Measurements from ENCODE around the gene APOL4. TPM values are rescaled to one million over a fixed set of nuclear protein-coding genes. Genes with fewer than 3 reads are reported as not detected.

APOL4 gene
- total RNA-seq, 1 donor from 2014 or later: not detected

DNA sequence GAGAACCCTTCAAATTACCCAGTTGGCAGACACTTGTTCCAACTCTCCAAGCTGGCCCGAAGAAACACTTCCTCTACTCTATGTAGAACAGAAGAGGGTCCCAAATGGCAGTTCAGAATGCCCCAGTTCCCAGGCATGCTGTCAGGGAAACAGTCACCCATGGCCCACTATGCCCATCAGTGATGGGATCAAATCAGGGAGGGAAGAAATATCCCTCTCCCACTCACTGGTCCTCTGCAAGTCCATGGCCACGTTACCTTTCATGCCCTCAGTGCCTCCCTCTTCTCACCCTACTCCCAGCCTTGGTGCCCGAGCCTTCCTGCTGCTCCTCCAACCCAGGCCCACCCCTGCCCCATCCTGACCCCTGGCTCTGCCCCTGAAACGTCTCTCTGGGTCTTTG is 57.7 kb downstream of the APOL4 start:
- H3K36me3 ChIP-seq (ENCODE audit: insufficient read depth, low read length): no peaks in the 10 kb centered on the region
- TF ChIP-seq, protein P1, sequence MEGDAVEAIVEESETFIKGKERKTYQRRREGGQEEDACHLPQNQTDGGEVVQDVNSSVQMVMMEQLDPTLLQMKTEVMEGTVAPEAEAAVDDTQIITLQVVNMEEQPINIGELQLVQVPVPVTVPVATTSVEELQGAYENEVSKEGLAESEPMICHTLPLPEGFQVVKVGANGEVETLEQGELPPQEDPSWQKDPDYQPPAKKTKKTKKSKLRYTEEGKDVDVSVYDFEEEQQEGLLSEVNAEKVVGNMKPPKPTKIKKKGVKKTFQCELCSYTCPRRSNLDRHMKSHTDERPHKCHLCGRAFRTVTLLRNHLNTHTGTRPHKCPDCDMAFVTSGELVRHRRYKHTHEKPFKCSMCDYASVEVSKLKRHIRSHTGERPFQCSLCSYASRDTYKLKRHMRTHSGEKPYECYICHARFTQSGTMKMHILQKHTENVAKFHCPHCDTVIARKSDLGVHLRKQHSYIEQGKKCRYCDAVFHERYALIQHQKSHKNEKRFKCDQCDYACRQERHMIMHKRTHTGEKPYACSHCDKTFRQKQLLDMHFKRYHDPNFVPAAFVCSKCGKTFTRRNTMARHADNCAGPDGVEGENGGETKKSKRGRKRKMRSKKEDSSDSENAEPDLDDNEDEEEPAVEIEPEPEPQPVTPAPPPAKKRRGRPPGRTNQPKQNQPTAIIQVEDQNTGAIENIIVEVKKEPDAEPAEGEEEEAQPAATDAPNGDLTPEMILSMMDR (IDR thresholded peaks at IDR 0.05; ENCODE audit: insufficient read depth, low read depth, low read length): no peak
- no peak for TF ChIP-seq EZH2 (IDR thresholded peaks at IDR 0.05; ENCODE audit: insufficient read depth, low read length)
- H3K4me2 ChIP-seq (ENCODE audit: low read length): no peak overlapping the region
- H3K27me3 ChIP-seq (ENCODE audit: insufficient read depth, low read length): peaks cover 17% of the 10 kb centered on the region
- no peak overlapping the region for H3K4me3 ChIP-seq (ENCODE audit: insufficient read depth, low read depth, low read length)
- H3K4me1 ChIP-seq (ENCODE audit: insufficient read depth, low read length): no peaks in the 10 kb centered on the region
- Mint-ChIP-seq H3K27ac (ENCODE audit: unreplicated experiment) (no peak overlapping the region), H3K36me3 (ENCODE audit: low read depth, unreplicated experiment) (peaks cover 2% of the 10 kb centered on the region), H3K9me3 (ENCODE audit: unreplicated experiment) (peaks cover 2% of the 10 kb centered on the region), H3K4me1 (ENCODE audit: low read depth, unreplicated experiment) (peaks cover 10% of the 10 kb centered on the region), H3K27me3 (ENCODE audit: low read depth, unreplicated experiment) (peaks cover 31% of the 10 kb centered on the region), H3K4me3 (ENCODE audit: unreplicated experiment) (no peak overlapping the region)
- DNase-seq (ENCODE audit: low read depth) (no peak), FAIRE-seq (no peak)
- no peak overlapping the region for H2AFZ ChIP-seq (ENCODE audit: low read depth, low read length)
- no peaks in the 10 kb centered on the region for H4K20me1 ChIP-seq (ENCODE audit: insufficient read depth, low read length)
- no peaks in the 10 kb centered on the region for H3K79me2 ChIP-seq (ENCODE audit: insufficient read depth, low read length)
- no peak overlapping the region for H3K27ac ChIP-seq (ENCODE audit: low read depth, low read length)
- H3K9ac ChIP-seq (ENCODE audit: low read length): no peak overlapping the region
- no peaks in the 10 kb centered on the region for H3K9me3 ChIP-seq (ENCODE audit: insufficient read depth, low read depth, low read length)

- H4K20me1 ChIP-seq (ENCODE audit: insufficient read depth, low read length): no peaks in the 10 kb centered on the region
- DNase-seq (ENCODE audit: low read depth) (no peak), FAIRE-seq (no peak)
- H3K36me3 Mint-ChIP-seq (ENCODE audit: low read depth, unreplicated experiment): peaks cover 2% of the 10 kb centered on the region
- H2AFZ ChIP-seq (ENCODE audit: low read depth, low read length): no peak overlapping the region
- peaks cover 17% of the 10 kb centered on the region for H3K27me3 ChIP-seq (ENCODE audit: insufficient read depth, low read length)
- peaks cover 33% of the 10 kb centered on the region for H3K27me3 Mint-ChIP-seq (ENCODE audit: low read depth, unreplicated experiment)
- no peaks in the 10 kb centered on the region for H3K79me2 ChIP-seq (ENCODE audit: insufficient read depth, low read length)
- peaks cover 2% of the 10 kb centered on the region for H3K9me3 Mint-ChIP-seq (ENCODE audit: unreplicated experiment)
- H3K4me3 ChIP-seq (ENCODE audit: insufficient read depth, low read depth, low read length): no peak overlapping the region
- H3K9me3 ChIP-seq (ENCODE audit: insufficient read depth, low read depth, low read length): no peaks in the 10 kb centered on the region
- no peaks in the 10 kb centered on the region for H3K4me1 ChIP-seq (ENCODE audit: insufficient read depth, low read length)
- no peak overlapping the region for H3K4me3 Mint-ChIP-seq (ENCODE audit: unreplicated experiment)
- peaks cover 10% of the 10 kb centered on the region for H3K4me1 Mint-ChIP-seq (ENCODE audit: low read depth, unreplicated experiment)
- no peaks in the 10 kb centered on the region for H3K36me3 ChIP-seq (ENCODE audit: insufficient read depth, low read length)
- H3K27ac ChIP-seq (ENCODE audit: low read depth, low read length): no peak overlapping the region
- no peak overlapping the region for H3K9ac ChIP-seq (ENCODE audit: low read length)
- TF ChIP-seq, protein P1 (IDR thresholded peaks at IDR 0.05; ENCODE audit: insufficient read depth, low read depth, low read length): no peak
- no peak for TF ChIP-seq EZH2 (IDR thresholded peaks at IDR 0.05; ENCODE audit: insufficient read depth, low read length)
- H3K4me2 ChIP-seq (ENCODE audit: low read length): no peak overlapping the region
- H3K27ac Mint-ChIP-seq (ENCODE audit: unreplicated experiment): no peak overlapping the region
These were observed 58.4 kb downstream of the APOL4 start for GRCh38 chr22:36143066-36143815.

DNA sequence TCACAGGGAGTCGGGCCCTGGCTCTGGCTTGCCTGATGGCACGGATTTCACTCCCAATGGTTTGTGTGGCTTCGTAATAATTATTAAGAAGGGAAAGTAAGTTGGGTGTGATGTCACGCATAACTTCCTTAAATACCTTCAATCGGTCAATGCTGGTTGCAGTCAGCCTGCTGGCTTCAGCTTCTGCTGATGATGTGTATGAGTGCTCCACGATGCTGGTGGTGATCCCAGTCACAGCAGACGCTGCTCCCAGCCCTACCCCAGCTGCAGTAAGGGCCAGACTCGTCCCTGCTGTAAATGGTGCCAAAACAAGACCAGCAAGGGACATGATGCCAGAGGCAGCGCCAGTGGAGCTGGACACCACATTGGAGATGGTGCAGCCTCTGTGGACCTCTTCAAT is 60.1 kb downstream of the APOL4 start:
- no peak overlapping the region for H3K4me3 Mint-ChIP-seq (ENCODE audit: unreplicated experiment)
- Histone ChIP-seq H3K4me3 (ENCODE audit: insufficient read depth, low read depth, low read length) (no peak overlapping the region), H3K27ac (ENCODE audit: low read depth, low read length) (no peak overlapping the region), H4K20me1 (ENCODE audit: insufficient read depth, low read length) (no peaks in the 10 kb centered on the region), H3K79me2 (ENCODE audit: insufficient read depth, low read length) (no peaks in the 10 kb centered on the region), H3K27me3 (ENCODE audit: insufficient read depth, low read length) (peaks cover 17% of the 10 kb centered on the region), H3K9ac (ENCODE audit: low read length) (no peak overlapping the region), H3K36me3 (ENCODE audit: insufficient read depth, low read length) (no peaks in the 10 kb centered on the region), H3K9me3 (ENCODE audit: insufficient read depth, low read depth, low read length) (no peaks in the 10 kb centered on the region), H3K4me1 (ENCODE audit: insufficient read depth, low read length) (no peaks in the 10 kb centered on the region), H2AFZ (ENCODE audit: low read depth, low read length) (no peak overlapping the region), H3K4me2 (ENCODE audit: low read length) (no peak overlapping the region)
- DNase-seq (ENCODE audit: low read depth) (no peak), FAIRE-seq (no peak)
- peaks cover 12% of the 10 kb centered on the region for H3K4me1 Mint-ChIP-seq (ENCODE audit: low read depth, unreplicated experiment)
- H3K36me3 Mint-ChIP-seq (ENCODE audit: low read depth, unreplicated experiment): peaks cover 2% of the 10 kb centered on the region
- peaks cover 36% of the 10 kb centered on the region for H3K27me3 Mint-ChIP-seq (ENCODE audit: low read depth, unreplicated experiment)
- H3K27ac Mint-ChIP-seq (ENCODE audit: unreplicated experiment): no peak overlapping the region
- H3K9me3 Mint-ChIP-seq (ENCODE audit: unreplicated experiment): peaks cover 2% of the 10 kb centered on the region
- TF ChIP-seq, protein P1 (IDR thresholded peaks at IDR 0.05; ENCODE audit: insufficient read depth, low read depth, low read length): no peak
- no peak for TF ChIP-seq EZH2 (IDR thresholded peaks at IDR 0.05; ENCODE audit: insufficient read depth, low read length)

Measured in astrocyte (in vitro differentiated cells and primary cell).